Fibroblast of the aortic adventitia (primary cell): ENCODE measurements around the gene KIF16B. TPM values are rescaled to one million over a fixed set of nuclear protein-coding genes. Genes with fewer than 3 reads are reported as not detected.
A peak's percentile ranks its signal among the peaks of the same experiment; 100 is the strongest.

Experiments used
- DNase-seq: peaks from one replicate; pipeline ENCODE4 v3.0.0-alpha.2; 2010; ENCODE audit warnings: low read depth
- H3K4me3 ChIP-seq: 2 replicates; pipeline ENCODE4 v1.5.1; 2011; ENCODE audit warnings: low read depth, mild to moderate bottlenecking, control low read depth, low read length, moderate library complexity
- total RNA-seq: library from RNA; depleted of rRNA; stranded (reverse); fragments of >200 nt; gene quantifications from 2 replicates; pipeline ENCODE4 v1.2.3, GENCODE V29; 2012; ENCODE audit warnings: low replicate concordance
- TF ChIP-seq, protein P1 (sequence below): IDR thresholded peaks from 2 replicates; pipeline ENCODE4 v1.5.1; 2011; ENCODE audit warnings: mild to moderate bottlenecking, low read length, control low read depth, inconsistent platforms; ENCODE audit not compliant: insufficient read depth

KIF16B gene
- total RNA-seq, 1 donor = 14.5 TPM

DNA sequence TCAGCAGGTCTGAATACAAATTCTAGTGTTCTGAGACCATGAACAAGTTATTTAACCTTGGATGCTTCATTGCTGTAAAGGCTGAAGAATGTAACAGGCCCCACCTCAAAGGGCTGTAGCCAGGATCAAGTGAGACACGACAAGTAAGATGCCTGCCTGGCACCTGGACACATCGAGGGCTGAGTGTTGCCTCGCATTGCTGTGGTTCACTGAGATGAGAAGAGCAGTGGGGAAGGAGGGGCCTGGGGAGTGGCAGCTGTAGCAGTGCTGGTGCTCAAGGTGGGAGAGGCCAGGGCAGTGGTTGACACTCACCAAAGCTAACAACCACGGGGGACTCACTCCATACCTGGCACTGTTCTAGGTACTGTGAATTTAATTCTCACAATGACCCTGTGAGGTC, 187.8 kb downstream of the KIF16B start:
- DNase-seq = no peak
- no peak overlapping the region for H3K4me3 ChIP-seq
- TF ChIP-seq, protein P1, sequence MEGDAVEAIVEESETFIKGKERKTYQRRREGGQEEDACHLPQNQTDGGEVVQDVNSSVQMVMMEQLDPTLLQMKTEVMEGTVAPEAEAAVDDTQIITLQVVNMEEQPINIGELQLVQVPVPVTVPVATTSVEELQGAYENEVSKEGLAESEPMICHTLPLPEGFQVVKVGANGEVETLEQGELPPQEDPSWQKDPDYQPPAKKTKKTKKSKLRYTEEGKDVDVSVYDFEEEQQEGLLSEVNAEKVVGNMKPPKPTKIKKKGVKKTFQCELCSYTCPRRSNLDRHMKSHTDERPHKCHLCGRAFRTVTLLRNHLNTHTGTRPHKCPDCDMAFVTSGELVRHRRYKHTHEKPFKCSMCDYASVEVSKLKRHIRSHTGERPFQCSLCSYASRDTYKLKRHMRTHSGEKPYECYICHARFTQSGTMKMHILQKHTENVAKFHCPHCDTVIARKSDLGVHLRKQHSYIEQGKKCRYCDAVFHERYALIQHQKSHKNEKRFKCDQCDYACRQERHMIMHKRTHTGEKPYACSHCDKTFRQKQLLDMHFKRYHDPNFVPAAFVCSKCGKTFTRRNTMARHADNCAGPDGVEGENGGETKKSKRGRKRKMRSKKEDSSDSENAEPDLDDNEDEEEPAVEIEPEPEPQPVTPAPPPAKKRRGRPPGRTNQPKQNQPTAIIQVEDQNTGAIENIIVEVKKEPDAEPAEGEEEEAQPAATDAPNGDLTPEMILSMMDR = no peak

DNA sequence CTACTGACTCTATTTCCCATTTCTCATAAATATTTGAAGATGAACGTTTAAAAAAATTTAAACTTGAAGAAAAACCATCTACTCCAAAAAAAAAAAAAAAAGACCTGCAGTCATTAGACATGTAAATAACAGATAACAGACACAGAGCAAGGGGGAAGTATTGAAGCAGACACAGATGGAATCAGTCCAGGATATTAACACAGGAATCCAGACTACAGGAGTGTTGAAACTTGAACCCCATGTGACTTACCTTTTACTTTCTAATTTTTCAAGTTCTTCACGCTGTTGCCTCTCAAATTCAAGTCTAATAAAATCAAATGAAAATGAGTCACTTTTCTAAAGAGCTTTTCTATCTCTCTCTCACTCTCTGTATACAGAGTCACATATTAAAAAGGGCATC, 191.8 kb downstream of the KIF16B start:
- H3K4me3 ChIP-seq = no peak overlapping the region
- TF ChIP-seq, protein P1 = no peak
- DNase-seq = no peak

DNA sequence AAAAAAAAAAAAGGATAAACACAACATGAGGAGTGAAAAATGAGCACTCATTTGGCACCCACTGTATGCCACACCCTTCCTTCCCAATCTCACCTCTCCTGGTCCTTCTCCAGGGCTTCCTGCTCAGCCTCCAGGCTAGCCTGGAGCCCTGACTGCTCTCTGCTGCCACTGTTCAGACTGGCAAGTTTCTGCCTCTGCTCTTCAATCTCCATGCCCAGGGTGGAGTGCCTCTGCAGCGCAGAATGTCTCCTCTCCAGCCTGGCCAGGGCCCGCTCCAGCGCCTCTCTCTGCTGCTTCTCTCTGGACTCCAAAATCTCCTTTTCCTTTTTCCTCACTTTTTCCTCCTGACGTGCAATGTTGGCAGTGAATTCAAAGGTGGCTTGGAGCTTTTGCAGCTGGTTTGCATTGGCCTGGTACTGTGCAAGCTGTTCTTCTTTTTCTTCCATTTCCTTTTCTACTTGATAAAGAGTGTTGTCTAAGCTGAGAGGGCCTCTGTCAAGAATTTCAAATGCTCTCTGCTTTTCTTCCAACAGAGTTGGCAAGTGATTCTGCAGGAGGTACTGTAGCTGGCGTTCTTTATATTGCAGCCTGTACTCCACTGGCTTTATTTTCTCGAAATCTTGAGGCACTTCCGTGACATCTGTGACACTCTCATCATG, 194.4 kb downstream of the KIF16B start:
- DNase-seq = peak; percentile 2
- H3K4me3 ChIP-seq = no peak overlapping the region
- TF ChIP-seq, protein P1 = no peak

DNA sequence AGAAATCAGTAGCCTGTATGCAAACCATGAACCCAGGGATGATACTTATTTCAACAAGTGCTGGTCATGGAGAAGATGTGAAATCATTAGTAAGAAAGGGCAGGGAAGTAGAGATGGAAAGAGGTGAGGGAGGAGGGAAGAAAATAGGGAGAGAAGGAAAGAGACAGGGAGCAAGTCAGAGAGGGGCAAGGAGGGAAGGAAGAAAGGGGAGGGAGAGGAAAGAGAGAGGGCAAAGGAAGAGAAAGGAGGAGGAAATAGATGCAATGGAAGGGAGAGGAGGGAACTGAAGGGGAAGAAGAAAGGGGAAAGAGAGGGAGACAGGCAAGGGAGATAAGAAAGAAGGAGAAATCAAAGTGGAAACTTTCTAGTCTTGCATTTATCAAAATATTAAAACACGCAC, 195.1 kb downstream of the KIF16B start:
- DNase-seq = no peak
- TF ChIP-seq, protein P1 = no peak
- H3K4me3 ChIP-seq = no peak overlapping the region

DNA sequence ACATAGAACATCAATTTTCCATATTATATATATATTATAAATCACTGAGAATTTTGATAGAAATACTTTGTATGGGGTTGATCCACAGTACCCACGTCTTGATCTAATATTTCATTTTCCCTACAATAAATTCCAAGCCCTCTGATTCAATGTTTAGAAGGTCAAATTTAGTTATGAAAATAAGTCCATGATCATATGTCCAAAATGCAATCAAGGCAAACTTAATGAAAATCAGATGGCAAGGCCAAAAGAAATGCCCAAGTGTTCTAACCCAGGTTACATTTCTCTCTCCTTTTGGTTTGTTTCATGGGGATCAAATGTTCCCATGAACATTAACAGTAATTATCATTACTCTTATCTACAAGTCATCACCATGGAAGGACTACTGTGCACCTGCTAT, 203.8 kb downstream of the KIF16B start:
- DNase-seq = no peak
- TF ChIP-seq, protein P1 = no peak
- no peak overlapping the region for H3K4me3 ChIP-seq

DNA sequence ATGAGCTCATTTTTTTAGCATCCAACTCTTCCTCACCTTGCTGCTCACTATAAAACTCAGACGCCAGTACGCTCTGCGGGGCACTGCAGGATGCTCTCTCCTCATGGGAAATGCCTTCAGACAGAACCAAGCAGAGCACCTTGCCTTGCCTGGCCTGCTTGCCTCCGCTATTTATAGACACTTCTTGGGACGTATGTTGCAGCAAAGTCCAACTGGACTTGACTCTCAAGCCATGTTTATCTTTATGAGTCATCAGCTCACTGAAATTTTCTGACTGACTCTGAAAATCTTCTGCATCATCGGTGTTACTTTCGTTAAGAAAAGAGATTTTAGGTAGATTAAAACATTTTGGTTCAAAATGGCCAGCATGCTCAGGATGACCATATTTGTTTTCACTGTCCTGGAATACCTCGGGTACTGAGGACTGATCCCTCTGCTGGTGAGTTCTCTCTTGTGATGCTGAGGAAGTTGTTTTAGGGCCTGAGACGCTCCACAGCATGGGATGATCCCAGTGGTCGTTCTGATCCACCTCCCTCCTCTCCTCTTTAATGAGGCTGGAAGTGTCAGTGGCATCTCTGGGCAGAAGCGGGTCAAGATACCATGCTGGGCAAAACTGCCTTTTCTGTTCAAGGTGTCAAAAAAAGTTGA, 204.5 kb downstream of the KIF16B start:
- TF ChIP-seq, protein P1 = no peak
- DNase-seq = peak; percentile 46
- H3K4me3 ChIP-seq = no peak overlapping the region
